ENCODE results near the gene CCL1.
"Not testable (repeated sequence)": the region's sequence is repeated elsewhere in the genome, so short reads cannot be mapped to it uniquely, and the experiment has no call there.

The CCL1 gene

GRCh38 chr17:34357398-34357797 lies 5.6 kb downstream of the CCL1 start:
- no peak for DNase-seq

GRCh38 chr17:34356194-34356593 lies 6.8 kb downstream of the CCL1 start, which contains the start of gene CCL13:
Gene CCL13, plus strand, starts transcription at chr17:34356480. Its CDS starts 47 bp downstream, at chr17:34356527.
- no peak for DNase-seq

- DNase-seq = no peak
Measured at GRCh38 chr17:34354637-34355036, 8.4 kb downstream of the CCL1 start.

- no peak for DNase-seq
Measured at GRCh38 chr17:34352191-34352590, 10.8 kb downstream of the CCL1 start.

GRCh38 chr17:34351096-34351495 lies 11.9 kb downstream of the CCL1 start:
- DNase-seq = no peak

GRCh38 chr17:34349751-34350150 lies 13.3 kb downstream of the CCL1 start:
- DNase-seq = no peak

GRCh38 chr17:34347063-34347462 lies 16.0 kb downstream of the CCL1 start:
- DNase-seq = no peak

- DNase-seq = no peak
Measured at GRCh38 chr17:34341916-34342315, 21.1 kb downstream of the CCL1 start.

- no peak for DNase-seq
Measured at GRCh38 chr17:34339138-34339770, 23.8 kb downstream of the CCL1 start.

- DNase-seq = no peak
Measured at GRCh38 chr17:34337701-34338100, 25.3 kb downstream of the CCL1 start.

GRCh38 chr17:34327580-34327979 lies 35.5 kb downstream of the CCL1 start:
- not testable (repeated sequence) for DNase-seq

- DNase-seq = no peak
Measured at GRCh38 chr17:34321964-34322363, 41.1 kb downstream of the CCL1 start.

- no peak for DNase-seq
Measured at GRCh38 chr17:34319039-34319483, 44.0 kb downstream of the CCL1 start, which contains the start of gene CCL8. Gene CCL8, plus strand, starts transcription at chr17:34319435. Its CDS starts 67 bp downstream, at chr17:34319502.

GRCh38 chr17:34318474-34318873 lies 44.6 kb downstream of the CCL1 start:
- DNase-seq = no peak

- DNase-seq = no peak
Measured at GRCh38 chr17:34314279-34314678, 48.8 kb downstream of the CCL1 start.

GRCh38 chr17:34313164-34313563 lies 49.9 kb downstream of the CCL1 start:
- no peak for DNase-seq

- no peak for DNase-seq
Measured at GRCh38 chr17:34312080-34312479, 51.0 kb downstream of the CCL1 start.

GRCh38 chr17:34311291-34311690 lies 51.7 kb downstream of the CCL1 start:
- DNase-seq = no peak
